Keratinocyte (primary cell): Measurements from ENCODE around the gene CCDC69. TPM values are rescaled to one million over a fixed set of nuclear protein-coding genes. Genes with fewer than 3 reads are reported as not detected.

ENCODE experiments used
- DNase-seq: peaks from one replicate; pipeline ENCODE4 v3.0.0-alpha.2; 2011; ENCODE audit warnings: low read depth, missing footprints, low spot score
- FAIRE-seq: peaks from 2 replicates; lab custom pipeline; 2011; peaks lifted over from hg19 to GRCh38; lab: Jason Lieb, UNC
- H2AFZ ChIP-seq: 2 replicates; pipeline ENCODE4 v1.6.0; 2012; ENCODE audit warnings: low read length, control low read depth, inconsistent platforms; ENCODE audit not compliant: control insufficient read depth
- H3K27ac ChIP-seq: 2 replicates; pipeline ENCODE4 v1.5.1; 2011; ENCODE audit warnings: low read length; ENCODE audit not compliant: control insufficient read depth, insufficient read depth
- H3K27me3 ChIP-seq: 3 replicates; pipeline ENCODE4 v1.6.0; 2011; ENCODE audit warnings: low read length; ENCODE audit not compliant: control insufficient read depth, insufficient read depth; ENCODE audit errors: extremely low read depth
- H3K36me3 ChIP-seq, 2 experiments: 2 replicates in 1 of 2; 3 replicates in 1 of 2; pipeline ENCODE4 v1.5.1; 2011; ENCODE audit warnings: low read length in 2 of 2, mild to moderate bottlenecking in 1 of 2; ENCODE audit not compliant: control insufficient read depth in 2 of 2, insufficient read depth in 2 of 2; ENCODE audit errors: extremely low read depth in 1 of 2
- H3K4me1 ChIP-seq: 3 replicates; pipeline ENCODE4 v1.5.1; 2011; ENCODE audit warnings: low read length; ENCODE audit not compliant: control insufficient read depth, insufficient read depth; ENCODE audit errors: extremely low read depth
- H3K4me2 ChIP-seq: 3 replicates; pipeline ENCODE4 v1.6.0; 2011; ENCODE audit warnings: low read depth, low read length; ENCODE audit not compliant: control insufficient read depth, insufficient read depth; ENCODE audit errors: extremely low read depth
- H3K4me3 ChIP-seq, 3 experiments: fragments of 200-600 bp in 1 of 3; sonication (generic) in 1 of 3; 2 replicates in 2 of 3; 3 replicates in 1 of 3; pipeline ENCODE4 v1.5.1; 2011 to 2016; ENCODE audit warnings: low read length in 3 of 3, mild to moderate bottlenecking in 3 of 3, control low read depth in 2 of 3, inconsistent platforms in 1 of 3, low read depth in 1 of 3, mixed read lengths in 1 of 3, mixed run types in 1 of 3, moderate library complexity in 1 of 3; ENCODE audit not compliant: control insufficient read depth in 2 of 3, insufficient read depth in 2 of 3; ENCODE audit errors: extremely low read depth in 1 of 3
- H3K79me2 ChIP-seq: 2 replicates; pipeline ENCODE4 v1.6.0; 2012; ENCODE audit warnings: low read length; ENCODE audit not compliant: control insufficient read depth, insufficient read depth
- H3K9ac ChIP-seq: 3 replicates; pipeline ENCODE4 v1.6.0; 2011; ENCODE audit warnings: low read length; ENCODE audit not compliant: control insufficient read depth, insufficient read depth; ENCODE audit errors: extremely low read depth
- H3K9me1 ChIP-seq: 3 replicates; pipeline ENCODE4 v1.6.0; 2011; ENCODE audit warnings: low read length; ENCODE audit not compliant: control insufficient read depth, insufficient read depth; ENCODE audit errors: extremely low read depth
- H3K9me3 ChIP-seq: 2 replicates; pipeline ENCODE4 v1.5.1; 2012; ENCODE audit warnings: low read depth, low read length; ENCODE audit not compliant: control insufficient read depth
- H4K20me1 ChIP-seq: 3 replicates; pipeline ENCODE4 v1.6.0; 2011; ENCODE audit warnings: low read length; ENCODE audit not compliant: control insufficient read depth, insufficient read depth; ENCODE audit errors: extremely low read depth
- CTCF ChIP-seq, 3 experiments: IDR thresholded peaks in 1 of 3; conservative IDR thresholded peaks in 1 of 3; optimal IDR thresholded peaks in 1 of 3; 2 replicates in 2 of 3; 3 replicates in 1 of 3; pipeline versions ENCODE3 to v1.5.1; 2011; ENCODE audit warnings: low read length in 3 of 3, mild to moderate bottlenecking in 3 of 3, moderate library complexity in 2 of 3, control low read depth in 1 of 3, inconsistent platforms in 1 of 3; ENCODE audit not compliant: insufficient read depth in 2 of 3; ENCODE audit errors: extremely low read depth in 1 of 3
- EZH2 ChIP-seq: IDR thresholded peaks from one replicate; pipeline ENCODE4 v1.6.1; 2012; ENCODE audit warnings: inconsistent platforms, mild to moderate bottlenecking, low read length, moderate library complexity
- dilution Hi-C: fragments of 300-500 bp; cut with MboI; formaldehyde crosslinking; loops from one replicate; pipeline ENCODE4 v1.7.0; 2020; ENCODE audit warnings: low sequenced_read_pairs; ENCODE audit not compliant: extremely low pct_ligation_motif_present
- polyA plus RNA-seq, 5 experiments: library from polyadenylated mRNA; depleted of rRNA in 3 of 5; stranded (reverse) in 3 of 5; stranded (forward) in 1 of 5; unstranded in 1 of 5; fragments of >200 nt; gene quantifications; 1 replicate in 1 of 5; 2 replicates in 3 of 5; 3 replicates in 1 of 5; pipeline versions ENCODE4 v1.2.1 to v1.2.3, GENCODE V29; 2011 to 2012; ENCODE audit warnings: missing spikeins in 2 of 5, low read depth in 1 of 5, low replicate concordance in 1 of 5

Gene CCDC69
- polyA plus RNA-seq, 1 donor (not counting 4 experiments of a cell fraction or from before 2014, with no cell fraction given), result 4.1 TPM

- H4K20me1 ChIP-seq, result no peaks in the 10 kb centered on the region
- no peak for TF ChIP-seq EZH2
- TF ChIP-seq CTCF (optimal IDR thresholded peaks at IDR 0.05 in 1 of 3, IDR thresholded peaks at IDR 0.05 in 1 of 3, conservative IDR thresholded peaks at IDR 0.05 in 1 of 3; ENCODE audit: extremely low read depth in 1 of 3, insufficient read depth in 2 of 3, low read length in 3 of 3), result no peak
- no peak for FAIRE-seq
These were observed 85.8 kb downstream of the CCDC69 start for GRCh38 chr5:151138114-151138513.

GRCh38 chr5:151137067-151137825 lies 86.6 kb downstream of the CCDC69 start:
- dilution Hi-C loops, result no loop called here
- Histone ChIP-seq H3K9ac (no peak overlapping the region), H2AFZ (no peak overlapping the region), H4K20me1 (no peaks in the 10 kb centered on the region), H3K36me3 (no peaks in the 10 kb centered on the region), H3K27ac (no peak overlapping the region), H3K4me1 (peaks cover 6% of the 10 kb centered on the region), H3K4me2 (no peak overlapping the region), H3K9me3 (no peaks in the 10 kb centered on the region), H3K9me1 (no peaks in the 10 kb centered on the region), H3K4me3 (no peak overlapping the region), H3K27me3 (peaks cover 6% of the 10 kb centered on the region), H3K79me2 (no peaks in the 10 kb centered on the region)
- DNase-seq (no peak), FAIRE-seq (no peak)
- TF ChIP-seq EZH2, result no peak
- TF ChIP-seq CTCF (optimal IDR thresholded peaks at IDR 0.05 in 1 of 3, IDR thresholded peaks at IDR 0.05 in 1 of 3, conservative IDR thresholded peaks at IDR 0.05 in 1 of 3; ENCODE audit: extremely low read depth in 1 of 3, insufficient read depth in 2 of 3, low read length in 3 of 3), result no peak

More at GRCh38 chr5:151138114-151138513, 85.8 kb downstream of the CCDC69 start:
- H3K9me1 ChIP-seq, result no peaks in the 10 kb centered on the region
- H3K4me3 ChIP-seq, result no peak overlapping the region
- no peak overlapping the region for H3K9ac ChIP-seq
- no peaks in the 10 kb centered on the region for H3K79me2 ChIP-seq
- no peak overlapping the region for H3K27ac ChIP-seq
- peaks cover 11% of the 10 kb centered on the region for H3K27me3 ChIP-seq
- no peaks in the 10 kb centered on the region for H3K9me3 ChIP-seq
- H3K4me2 ChIP-seq, result no peak overlapping the region
- dilution Hi-C loops, result no loop called here
- peaks cover 6% of the 10 kb centered on the region for H3K4me1 ChIP-seq
- no peak overlapping the region for H2AFZ ChIP-seq
- no peak for DNase-seq
- no peaks in the 10 kb centered on the region for H3K36me3 ChIP-seq
